GM19452 (cell line): Measurements from ENCODE around the gene FCN2.

Experiments used
- ATAC-seq: cut with Tn5 transposase; IDR thresholded peaks from one replicate; pipeline ENCODE4 v1.9.1; 2021; ENCODE audit not compliant: unreplicated experiment

Gene FCN2

DNA sequence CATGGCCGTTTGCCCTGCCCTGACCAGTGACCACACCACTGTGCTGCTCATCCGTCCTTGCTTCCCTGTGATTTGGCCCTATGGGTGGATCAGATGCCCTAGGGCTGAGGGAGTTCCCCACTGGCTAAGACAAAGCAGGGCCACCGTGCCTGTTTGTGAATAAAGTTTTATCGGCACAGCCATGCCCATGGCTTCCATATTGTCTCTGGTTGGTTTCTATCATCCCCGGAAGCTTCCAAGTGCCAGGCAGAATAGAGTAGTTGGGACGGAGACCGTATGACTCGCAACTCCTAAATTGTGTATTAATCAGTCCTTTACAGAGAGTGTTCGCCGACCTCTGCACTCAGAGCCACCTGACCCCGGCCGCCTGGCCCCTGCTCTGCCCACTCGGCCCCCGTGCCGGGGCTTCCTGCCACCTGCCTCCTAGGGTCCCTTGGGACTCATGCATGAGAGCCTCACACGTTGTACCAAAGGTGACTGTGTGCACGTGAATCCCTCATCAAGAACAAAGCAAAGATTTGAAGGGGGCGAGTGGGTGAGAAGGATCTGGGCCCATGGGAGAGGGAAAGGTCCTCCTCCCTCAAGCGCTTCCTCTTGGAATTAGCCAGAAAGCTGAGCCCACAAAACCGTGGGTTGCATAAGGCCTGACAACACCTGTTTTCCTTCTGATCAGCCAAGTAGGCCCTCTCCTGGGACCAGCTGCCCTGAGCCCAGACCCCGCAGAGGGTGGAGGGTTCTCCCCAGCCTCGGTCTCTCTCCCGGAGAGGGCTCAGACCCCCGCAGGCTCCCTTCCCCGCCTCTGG, 11.7 kb upstream of the FCN2 start:
- no peak for ATAC-seq

- no peak for ATAC-seq
These were observed 10.9 kb upstream of the FCN2 start for GRCh38 chr9:134869554-134870300.

GRCh38 chr9:134870301-134870694, 10.3 kb upstream of the FCN2 start:
- no peak for ATAC-seq

DNA sequence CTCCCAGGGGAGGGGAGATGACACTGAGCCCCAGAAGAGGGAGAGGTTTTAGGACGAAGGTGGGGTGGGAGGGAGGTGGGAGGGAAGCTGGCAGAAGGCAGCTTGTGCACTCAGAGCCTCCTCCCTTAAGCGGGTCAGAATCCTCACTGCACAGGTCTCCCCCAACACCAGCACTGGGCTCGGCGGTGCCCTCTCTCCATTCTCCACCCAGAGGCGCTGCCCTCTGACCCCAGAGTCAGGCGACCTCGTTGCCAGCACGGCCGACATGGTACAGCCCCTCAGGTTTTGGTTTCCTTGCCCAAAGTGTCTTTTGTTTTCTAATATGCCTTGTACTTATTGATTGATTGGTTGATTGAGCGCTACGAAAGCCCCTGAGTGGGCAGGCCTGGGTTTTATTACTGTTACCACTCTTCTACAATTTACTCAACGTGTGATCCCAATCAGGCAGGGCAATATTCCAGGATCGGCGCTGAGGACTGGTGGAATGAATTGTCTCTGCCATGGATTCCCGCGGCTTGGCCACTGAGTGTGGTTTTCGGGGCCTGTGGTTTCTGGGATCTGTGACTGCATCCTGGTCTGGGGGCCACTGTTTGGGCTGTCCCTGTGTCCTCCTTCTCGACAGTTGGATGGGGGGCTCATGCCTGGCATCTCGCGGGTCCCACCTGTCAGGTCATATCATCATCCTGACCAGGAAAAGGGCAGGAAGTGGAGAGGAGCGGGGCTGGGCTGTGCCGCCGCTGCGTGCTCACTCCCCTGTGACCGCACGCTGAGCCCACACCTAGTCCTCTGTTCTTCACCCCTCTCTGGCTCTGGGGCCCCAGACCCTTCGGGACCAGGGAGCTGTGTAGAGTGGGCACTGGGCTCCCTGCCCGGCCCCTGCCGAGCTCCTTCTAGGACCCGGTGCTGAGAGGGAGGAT, 9.6 kb upstream of the FCN2 start:
- no peak for ATAC-seq

- ATAC-seq: no peak
These were observed 8.8 kb upstream of the FCN2 start for GRCh38 chr9:134871697-134872340.

GRCh38 chr9:134872482-134873231, 8.0 kb upstream of the FCN2 start:
- no peak for ATAC-seq

DNA sequence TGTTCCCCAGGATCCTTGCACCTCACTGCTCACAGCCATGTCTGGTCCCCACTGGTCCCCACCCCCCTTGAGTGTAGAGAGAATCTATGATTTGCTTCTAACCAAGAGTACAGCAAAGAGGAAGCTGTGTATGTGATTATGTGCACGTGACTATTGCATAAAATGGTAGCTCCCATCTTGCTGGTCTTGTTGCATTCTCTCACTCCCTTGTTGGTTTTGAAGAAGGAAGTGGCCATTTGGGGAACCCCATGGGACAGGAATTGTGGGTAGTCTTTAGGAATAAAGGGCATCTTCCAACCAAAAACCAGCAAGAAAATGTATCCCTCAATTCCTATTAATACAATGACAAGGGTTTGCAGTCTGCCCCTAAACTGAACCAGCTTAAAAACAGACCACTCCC, 5.2 kb upstream of the FCN2 start:
- ATAC-seq: no peak

GRCh38 chr9:134877541-134877940, 3.1 kb upstream of the FCN2 start:
- ATAC-seq: no peak

- ATAC-seq: no peak
These were observed 736 bp upstream of the FCN2 start for GRCh38 chr9:134879664-134880483.

- ATAC-seq: no peak
These were observed 682 bp downstream of the FCN2 start for GRCh38 chr9:134881313-134881670.

DNA sequence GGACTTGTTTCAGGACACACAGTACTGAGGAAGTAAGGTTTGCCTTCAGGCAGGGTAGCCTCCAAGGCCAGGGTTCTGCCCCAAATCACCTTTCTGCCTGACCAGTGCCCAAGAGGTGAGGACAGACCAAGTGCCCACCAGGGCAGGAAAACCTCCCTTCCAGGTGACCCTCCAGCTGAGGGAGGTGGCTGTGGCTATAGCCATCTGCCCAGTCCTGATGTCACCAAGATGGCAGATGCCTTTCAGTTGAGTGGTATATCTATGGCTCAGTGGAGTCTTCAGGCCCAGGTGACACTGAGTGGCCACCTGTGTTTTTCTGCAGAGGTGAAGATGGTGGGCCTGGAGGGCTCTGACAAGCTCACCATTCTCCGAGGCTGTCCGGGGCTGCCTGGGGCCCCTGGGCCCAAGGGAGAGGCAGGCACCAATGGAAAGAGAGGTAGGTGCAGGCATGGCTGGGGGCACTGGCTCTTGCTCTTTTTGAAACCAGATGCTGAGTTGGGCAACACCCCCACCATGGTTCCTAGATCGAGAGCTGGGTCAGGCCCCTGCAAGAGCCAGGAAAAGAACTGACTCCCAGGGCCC, 1.7 kb downstream of the FCN2 start:
- no peak for ATAC-seq

DNA sequence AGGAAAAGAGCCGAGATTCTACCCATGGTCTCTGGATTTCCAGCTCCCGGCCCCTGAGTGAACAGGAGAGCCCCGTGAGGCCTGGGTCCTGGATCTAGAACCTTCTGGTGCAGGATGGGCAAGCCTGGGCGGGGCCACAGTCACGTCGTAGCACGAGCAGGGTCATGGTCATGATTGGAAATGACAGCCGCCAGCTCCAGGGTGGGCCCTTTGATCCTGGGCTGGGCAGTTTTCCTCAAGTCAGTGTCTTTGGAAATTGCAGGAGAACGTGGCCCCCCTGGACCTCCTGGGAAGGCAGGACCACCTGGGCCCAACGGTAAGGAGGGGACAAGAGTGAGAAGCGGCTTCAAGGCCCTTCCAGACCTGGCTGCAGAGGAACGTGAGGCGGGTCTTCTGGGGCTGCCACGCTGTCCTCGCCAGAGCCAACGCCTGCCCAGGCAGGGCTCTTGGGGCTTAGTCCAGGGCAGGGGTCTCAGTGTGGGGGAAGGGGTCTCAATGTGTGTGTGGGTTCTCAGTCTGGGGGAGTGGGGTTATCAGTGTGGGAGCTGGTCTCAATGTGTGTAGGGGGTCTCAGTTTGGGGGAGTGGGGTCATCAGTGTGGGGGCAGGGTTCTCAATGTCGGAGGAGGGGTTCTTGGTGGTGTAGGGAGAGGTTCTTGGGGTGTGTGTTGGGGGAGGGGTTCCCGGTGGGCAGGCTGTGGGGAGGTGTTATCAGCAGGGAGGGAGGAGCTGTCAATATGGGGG, 2.6 kb downstream of the FCN2 start:
- ATAC-seq: no peak

DNA sequence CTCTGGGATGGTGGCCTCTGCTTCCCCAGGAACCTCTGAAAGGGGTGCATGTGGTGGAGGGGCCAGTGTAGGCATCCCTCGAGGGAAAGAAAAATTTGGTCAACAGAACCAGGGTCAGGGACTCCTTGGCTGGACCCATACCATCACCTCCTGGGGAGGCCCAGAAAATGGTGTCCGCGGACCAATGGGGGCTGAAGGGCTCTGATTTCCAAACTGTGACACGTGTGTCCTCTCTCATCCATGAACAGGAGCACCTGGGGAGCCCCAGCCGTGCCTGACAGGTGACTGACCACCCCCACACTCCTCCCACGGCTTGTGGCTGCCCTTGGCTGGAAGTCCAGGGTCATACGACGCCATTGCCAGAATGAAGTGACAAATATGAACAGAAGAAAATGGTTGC, 3.9 kb downstream of the FCN2 start:
- ATAC-seq: no peak

DNA sequence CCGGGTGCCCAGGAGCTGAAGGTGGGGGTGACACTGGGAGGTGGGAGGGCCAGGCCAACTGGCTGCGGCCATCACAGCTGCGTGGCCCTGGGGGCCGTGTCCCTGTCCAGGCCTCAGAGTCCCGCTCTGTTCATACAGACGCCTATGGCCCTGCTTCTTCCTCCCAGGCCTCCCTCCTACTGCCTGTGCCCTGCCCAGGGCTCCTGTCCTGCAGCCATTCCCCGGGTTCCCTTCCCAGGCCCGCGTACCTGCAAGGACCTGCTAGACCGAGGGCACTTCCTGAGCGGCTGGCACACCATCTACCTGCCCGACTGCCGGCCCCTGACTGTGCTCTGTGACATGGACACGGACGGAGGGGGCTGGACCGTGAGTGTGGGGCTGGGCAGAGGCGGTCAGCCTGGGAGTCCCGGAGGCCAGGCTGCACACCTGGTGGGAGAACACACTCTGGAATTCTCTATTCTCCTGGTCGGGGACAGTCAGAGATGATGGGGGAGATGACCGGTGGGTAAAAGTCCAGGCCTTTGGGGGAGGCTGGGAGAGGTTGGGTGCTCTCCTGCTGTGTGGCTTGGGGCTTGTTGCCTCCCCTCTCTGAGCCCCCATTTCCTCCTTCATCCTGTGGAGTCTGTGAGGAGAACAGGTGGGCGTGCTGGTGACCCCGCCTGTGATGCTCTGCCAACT, 4.5 kb downstream of the FCN2 start:
- no peak for ATAC-seq

DNA sequence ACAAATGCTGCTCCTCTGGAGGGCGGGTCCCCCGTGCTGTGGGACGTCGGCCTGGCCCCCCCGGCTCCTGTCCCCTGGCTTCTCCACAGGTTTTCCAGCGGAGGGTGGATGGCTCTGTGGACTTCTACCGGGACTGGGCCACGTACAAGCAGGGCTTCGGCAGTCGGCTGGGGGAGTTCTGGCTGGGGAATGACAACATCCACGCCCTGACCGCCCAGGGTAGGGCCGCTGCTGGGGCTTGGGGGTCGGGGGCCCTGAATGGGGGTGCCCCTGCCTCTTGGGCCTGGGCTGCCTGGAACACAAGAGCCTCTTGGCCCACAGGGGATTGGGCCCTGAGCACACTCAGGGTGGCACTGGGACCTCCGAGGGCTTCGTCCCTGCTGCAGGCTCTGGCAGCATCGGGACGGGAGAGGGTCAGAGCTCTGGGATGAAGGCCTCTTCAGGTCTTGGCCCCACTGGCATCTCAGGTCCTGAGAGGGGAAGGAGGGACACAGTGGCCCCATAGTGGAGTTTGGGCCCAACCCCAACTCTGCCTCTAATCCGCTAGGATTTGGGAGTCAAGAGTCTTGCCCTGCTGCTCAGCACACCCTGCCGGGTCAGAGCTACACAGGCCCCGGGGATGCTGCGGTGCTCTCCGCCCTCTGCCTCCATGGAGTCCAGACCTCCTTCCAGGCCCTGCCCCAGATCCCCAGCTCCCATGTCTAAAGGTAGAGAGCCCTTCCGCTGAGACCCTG, 5.2 kb downstream of the FCN2 start:
- ATAC-seq: no peak

DNA sequence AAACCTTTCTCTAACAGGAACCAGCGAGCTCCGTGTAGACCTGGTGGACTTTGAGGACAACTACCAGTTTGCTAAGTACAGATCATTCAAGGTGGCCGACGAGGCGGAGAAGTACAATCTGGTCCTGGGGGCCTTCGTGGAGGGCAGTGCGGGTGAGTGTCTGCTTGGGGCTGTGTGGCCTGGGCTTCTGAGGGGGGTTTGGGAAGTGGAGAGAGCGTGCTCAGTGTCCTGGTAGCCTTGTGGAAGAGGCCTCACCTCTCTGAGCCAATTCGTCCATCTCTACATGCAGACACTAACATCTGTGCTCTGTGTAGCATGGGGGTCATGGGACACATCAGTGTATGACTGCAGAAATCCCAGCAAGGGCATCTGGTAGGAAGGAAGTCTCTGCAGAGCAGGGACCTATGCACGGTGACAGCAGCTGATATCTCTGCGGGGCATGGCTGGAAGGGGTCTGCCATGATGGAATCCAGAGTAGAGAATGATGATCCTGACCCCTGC, 5.9 kb downstream of the FCN2 start:
- ATAC-seq: no peak

DNA sequence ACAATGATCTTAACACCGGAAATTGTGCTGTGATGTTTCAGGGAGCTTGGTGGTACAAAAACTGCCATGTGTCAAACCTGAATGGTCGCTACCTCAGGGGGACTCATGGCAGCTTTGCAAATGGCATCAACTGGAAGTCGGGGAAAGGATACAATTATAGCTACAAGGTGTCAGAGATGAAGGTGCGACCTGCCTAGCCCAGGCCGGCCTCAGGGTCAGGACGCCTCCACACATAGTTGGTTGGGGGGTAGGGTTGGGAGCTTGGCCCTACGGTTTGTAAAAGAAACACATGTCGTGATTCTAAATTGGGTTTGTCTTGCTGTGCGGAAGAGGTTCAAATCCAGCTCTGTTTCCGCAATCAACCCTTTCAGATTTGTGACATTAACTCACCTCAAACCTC, 6.6 kb downstream of the FCN2 start:
- no peak for ATAC-seq
